HL-60/S4 treated with phorbol 12-myristate 13-acetate at 8.2 ng/mL for 4 days and 3 days (cell line): ENCODE data around the gene PTPN3.
"Not testable (repeated sequence)": the region's sequence is repeated elsewhere in the genome, so short reads cannot be mapped to it uniquely, and the experiment has no call there.

Source experiments
- in situ Hi-C: fragments of 300-500 bp; cut with MboI; formaldehyde crosslinking; loops from 2 replicates; pipeline ENCODE4 v1.15.0; 2022; ENCODE audit warnings: low sequenced_read_pairs

The PTPN3 gene, protein sequence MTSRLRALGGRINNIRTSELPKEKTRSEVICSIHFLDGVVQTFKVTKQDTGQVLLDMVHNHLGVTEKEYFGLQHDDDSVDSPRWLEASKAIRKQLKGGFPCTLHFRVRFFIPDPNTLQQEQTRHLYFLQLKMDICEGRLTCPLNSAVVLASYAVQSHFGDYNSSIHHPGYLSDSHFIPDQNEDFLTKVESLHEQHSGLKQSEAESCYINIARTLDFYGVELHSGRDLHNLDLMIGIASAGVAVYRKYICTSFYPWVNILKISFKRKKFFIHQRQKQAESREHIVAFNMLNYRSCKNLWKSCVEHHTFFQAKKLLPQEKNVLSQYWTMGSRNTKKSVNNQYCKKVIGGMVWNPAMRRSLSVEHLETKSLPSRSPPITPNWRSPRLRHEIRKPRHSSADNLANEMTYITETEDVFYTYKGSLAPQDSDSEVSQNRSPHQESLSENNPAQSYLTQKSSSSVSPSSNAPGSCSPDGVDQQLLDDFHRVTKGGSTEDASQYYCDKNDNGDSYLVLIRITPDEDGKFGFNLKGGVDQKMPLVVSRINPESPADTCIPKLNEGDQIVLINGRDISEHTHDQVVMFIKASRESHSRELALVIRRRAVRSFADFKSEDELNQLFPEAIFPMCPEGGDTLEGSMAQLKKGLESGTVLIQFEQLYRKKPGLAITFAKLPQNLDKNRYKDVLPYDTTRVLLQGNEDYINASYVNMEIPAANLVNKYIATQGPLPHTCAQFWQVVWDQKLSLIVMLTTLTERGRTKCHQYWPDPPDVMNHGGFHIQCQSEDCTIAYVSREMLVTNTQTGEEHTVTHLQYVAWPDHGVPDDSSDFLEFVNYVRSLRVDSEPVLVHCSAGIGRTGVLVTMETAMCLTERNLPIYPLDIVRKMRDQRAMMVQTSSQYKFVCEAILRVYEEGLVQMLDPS

DNA sequence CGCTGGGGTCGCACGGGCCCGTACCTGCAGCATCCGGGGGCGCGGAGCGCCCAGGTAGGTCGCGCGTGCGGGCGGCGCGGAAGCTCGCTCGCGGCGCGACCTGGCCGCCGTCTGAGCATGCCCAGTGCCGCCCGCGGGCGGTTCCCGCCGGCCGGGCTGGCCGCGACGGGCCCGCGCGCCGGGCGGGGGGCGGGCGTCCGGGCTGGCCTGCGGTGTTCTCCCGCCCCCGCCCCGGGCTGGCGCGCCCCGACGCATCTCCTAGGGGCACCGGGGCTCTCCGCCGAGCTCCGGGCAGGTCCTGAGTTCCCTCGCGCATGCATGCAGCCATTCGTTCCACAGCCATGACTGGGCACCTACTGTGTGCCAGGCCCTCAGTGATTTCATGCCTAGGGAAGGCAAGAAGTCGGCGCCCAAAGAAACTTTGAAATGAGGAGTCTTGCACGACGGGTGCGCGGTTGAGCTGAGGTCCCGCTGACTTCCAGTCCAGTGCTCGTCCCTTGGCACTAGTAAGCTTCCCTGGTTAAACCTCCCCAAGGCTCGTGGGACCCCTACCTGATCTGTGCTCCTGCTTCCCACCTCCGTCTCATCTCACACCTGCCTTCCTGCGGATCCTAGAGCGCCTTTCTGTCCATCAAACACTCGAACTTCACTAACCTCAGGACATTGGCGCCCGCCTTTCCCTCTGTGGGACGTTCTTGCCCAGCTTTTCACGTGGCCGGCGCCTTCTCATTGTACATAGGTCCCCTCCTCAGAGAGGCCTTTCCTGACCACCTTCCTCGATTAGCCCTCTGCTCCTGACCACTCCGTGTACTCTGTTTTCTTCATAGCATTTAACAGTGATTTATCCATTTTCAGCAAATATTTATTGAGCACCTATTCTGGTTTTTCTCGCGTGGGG lies at the start of gene PTPN3:
TSS of gene PTPN3 (minus strand) at position 113 of the 898 bp plus-strand sequence. CDS start 34,873 bp downstream, outside the sequence.
- in situ Hi-C loops, result no loop called here

DNA sequence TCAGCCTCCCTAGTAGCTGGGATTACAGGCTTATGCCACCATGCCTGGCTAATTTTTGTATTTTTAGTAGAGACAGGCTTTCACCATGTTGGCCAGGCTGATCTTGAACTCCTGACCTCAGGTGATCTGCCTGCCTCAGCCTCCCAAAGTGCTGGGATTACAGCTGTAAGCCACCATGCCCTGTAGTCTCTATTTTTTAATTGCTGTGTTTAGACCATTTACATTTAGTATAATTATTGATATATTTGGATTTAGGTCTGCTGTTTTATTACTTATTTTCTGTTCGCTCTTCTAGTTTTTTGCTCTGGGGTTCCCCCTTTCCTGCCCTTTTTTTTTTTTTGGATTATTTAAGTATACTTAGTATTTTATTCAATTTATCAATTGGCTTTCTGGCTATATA lies 46.8 kb upstream of the PTPN3 start:
- in situ Hi-C loops, result not testable (repeated sequence)

DNA sequence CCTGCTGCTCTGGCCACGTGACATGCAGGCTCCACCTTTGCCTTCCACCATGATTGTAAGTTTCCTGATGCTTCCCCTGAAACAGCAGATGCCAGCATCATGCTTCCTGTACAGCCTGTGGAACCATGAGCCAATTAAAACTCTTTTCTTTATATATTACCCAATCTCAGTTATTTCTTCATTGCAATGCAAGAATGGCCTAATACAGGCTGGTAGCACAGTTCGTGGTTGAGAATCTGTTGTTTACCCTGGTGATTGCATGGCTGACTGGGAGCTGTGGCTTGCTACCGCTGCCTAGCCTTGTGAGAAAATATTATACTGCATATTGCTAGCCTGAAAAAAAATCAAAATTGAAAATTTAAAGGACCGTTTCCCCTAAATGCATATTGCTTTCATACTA lies 44.8 kb upstream of the PTPN3 start:
- in situ Hi-C loops, result no loop called here

DNA sequence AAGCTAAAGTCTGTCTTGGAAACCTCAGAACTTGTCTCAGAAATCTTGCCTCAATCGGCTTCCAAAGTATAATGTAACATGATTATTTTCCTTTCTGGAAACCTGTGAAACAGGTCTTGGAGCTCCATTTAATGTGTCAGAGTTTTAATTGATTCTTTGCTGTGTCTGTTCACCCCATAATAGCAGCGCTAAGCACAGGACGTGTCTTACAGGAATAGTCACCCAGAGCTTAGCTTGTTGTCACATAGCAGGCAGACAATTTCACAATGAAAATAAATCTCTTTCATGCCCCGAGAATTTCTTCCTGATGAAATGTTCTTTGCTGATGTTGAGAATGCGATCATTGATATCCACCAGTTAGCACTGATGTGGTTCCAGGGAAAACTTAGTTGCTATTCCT lies 40.2 kb upstream of the PTPN3 start:
- in situ Hi-C loops, result no loop called here

DNA sequence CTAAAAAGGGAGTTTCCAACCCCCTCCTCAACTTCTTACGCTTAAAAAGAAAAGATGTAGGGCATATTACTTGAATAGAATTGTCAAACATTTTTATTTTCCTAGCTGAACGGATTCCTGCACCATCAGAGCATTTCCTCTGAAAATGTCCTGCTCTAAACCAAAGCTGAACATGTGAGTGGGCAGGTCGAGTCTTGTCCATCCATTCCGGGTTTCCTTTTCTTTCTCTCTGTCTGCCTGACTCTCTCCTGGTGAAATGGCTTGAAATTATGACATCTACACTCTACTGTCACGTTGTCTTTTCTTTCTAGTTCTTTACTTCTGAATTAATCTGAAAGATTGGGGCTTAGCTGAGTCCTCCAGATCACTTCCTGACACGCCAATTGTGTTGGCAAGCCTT lies 39.2 kb upstream of the PTPN3 start:
- in situ Hi-C loops, result no loop called here

DNA sequence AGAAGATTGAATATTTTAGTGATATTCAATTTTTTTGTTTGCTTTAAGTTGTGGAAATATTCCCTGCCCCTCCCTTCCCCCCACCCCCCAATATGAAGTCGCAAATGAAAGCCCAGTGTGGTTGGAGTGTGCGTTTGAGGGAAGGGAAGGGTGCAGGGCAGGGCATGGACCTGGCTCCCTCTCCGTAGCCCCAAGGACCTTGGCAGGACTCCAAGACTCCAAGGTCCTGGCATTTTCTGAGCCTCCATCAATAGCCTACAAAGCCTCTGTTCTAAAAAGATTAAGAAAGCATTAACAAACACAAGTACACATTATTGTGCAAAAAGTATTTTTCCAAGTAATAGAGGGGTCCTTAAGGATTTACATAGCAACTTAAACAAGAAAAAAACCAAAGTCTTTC lies 38.8 kb upstream of the PTPN3 start:
- in situ Hi-C loops, result no loop called here

DNA sequence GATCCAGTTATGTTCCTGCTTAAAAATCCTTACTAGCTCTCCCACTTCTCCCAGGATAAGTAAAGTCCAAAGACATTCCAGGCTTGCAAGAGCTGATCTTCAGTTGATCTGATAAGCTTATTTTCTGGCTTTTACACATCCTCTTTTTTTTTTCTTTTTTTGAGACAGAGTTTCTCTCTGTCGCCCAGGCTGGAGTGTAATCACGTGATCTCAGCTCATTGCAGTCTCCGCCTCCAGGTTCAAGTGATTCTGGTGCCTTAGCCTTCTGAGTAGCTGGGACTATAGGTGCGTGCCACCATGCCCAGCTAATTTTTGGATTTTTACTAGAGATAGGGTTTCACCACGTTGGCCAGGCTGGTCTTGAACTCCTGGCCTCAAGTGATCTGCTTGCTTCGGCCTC lies 37.3 kb upstream of the PTPN3 start:
- in situ Hi-C loops, result no loop called here

DNA sequence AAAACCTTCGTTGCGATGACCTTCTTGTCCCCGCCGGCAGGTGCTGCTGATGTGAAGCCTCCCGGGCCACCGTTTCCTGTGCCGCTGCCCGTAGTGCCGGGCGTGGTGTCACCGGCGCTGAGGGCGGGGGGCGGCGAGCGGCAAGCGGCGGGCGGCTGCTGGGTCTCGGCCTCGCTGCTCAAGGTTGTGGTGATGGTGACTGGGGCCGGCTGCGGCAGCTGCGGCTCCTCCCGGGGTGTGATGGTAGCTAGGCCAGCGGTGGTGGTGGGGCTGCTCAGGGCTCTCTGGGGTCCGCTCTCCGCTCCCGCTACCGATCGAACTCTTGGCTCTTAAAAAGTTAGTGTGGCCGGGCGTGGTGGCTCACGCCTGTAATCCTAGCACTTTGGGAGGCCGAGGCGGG lies 36.0 kb upstream of the PTPN3 start:
- in situ Hi-C loops, result no loop called here

DNA sequence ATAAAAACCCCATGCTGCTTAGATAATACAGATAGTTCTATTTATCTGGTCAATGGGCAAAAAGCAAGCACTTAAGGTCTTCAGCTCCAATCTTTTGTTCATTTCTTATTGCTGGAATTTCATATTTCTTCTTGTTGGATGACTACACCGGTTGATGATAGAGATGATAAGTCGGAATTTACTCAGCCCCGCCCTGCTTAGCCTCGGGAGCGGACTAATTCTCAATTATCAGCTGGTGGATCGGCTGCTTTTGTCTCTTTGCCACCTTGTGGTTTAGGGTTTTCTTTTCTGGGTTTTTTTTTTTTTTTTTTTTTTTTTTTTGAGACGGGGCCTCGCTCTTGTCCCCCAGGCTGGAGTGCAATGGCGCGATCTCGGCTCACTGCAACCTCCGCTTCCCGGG lies 34.5 kb upstream of the PTPN3 start:
- in situ Hi-C loops, result not testable (repeated sequence)

DNA sequence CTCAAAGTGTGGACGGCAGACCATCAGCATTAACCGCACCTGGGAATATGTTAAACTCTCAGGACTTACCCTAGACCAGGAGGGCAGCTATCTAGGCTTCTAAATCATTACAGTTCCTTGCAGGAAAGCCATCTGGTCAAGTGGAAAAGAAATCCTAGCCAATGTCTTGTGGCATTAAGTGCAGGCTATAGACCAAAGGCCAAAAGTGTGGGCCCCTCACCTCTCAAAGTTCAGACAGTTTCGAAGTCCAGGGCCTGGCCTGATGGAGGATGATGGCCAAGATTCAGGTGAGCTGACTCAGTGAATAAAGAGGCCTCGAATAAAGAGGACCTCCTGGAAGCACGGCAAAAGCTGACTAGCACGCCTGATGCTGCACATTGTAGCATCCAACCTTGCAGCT lies 24.0 kb upstream of the PTPN3 start:
- in situ Hi-C loops, result no loop called here

DNA sequence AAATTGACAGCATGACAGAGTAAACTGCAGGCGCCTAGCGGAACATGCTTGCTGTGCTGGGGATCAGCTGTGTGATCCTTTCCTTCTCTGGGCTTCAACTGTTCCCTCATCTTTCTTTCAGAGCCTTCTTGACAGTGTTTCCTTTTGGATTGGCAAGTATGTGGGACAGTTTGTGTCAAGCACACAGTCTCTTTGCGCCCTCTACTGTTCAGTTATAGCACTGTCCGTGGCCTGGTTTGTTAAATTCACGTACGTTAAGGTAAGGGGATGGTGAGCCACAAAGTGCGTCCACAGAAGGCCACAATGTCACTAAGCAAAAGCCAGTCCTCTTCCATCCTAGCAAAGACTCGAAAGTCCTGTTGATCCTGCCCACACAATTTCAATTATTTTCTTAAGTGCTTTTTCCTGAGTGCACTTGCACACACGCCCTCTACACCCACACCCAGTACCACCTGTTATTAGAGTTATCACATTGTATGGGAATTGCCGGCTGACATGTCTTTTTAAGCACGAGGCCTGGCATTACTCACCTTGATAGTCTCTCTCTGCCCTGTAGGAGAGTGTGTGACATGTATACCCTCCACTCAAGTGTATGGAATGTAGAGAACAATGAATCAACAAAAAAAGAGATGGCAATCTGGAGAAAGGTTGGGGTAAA lies 22.5 kb upstream of the PTPN3 start:
- in situ Hi-C loops, result no loop called here

DNA sequence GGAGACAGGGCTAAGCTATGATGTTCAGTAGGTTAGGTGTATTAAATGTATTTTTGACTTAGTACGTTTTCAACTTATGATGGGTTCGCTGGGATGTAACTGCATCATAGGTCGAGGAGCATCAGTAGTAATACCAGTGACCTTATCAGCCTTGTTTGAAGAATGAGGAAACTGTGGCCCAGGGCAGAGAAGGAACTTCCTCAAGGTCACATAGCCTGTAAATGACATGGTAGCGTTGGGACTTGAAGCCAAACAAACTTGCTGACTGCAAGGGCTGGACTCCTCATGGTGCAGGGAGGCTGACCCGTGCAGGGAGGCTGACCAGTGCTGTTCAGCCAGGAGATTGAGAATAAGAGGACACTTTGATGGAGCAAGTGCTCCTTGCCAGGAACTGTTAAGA lies 21.3 kb upstream of the PTPN3 start:
- in situ Hi-C loops, result no loop called here

DNA sequence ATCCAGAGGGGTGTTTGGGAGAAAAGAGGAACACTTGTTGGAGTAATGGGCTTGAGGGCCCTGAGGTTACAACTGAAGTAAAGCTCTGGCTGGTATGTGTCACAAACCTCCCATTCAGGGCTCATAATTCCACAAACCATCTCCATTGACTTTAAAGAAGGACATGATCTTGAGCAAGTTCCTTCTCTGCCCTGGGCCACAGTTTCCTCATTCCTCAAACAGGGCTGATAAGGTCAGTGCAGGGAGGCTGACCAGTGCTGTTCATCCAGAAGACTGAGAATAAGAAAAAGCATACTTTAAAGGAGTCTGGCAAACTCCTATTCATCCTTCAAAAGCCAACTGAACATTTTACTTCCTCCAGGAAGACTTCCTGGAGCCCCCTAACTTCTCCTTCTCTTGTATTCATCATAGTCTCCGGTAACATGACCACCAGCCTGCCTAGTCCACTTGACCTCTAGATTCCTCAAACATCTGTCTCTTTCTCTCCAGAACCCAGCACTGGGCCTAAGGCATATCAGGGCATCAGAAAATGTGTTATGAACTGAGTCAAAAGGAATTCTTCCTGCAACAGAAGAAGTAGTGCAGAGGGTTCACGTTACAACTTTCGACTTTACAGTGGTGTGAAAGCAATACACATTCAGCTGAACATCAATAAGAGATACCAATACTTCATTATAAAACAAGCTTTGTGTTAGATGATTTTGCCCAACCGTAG lies 20.7 kb upstream of the PTPN3 start:
- in situ Hi-C loops, result no loop called here

DNA sequence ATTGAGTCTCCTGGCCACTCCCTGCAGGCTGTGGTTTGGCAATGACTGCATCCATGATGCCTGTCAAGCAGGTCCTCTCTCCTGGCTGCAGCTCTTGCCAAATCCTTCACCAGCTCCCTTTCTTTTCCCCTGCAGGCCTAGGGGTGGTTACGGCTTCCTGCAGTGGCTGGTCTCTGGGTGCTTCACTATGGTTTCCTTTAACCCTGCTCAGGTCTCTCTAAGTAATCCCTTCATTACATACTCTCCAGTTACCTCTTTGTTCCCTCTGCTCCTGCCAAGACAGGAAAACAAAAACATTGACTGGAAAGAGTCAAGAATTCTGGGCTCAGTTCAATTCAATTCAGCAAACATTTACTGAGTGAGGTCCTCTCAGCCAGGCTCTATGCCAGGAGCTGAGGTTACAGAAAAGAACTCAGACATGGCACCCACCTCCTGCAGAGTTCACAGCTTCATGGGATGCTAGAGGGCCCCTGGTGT lies 19.8 kb upstream of the PTPN3 start:
- in situ Hi-C loops, result no loop called here

DNA sequence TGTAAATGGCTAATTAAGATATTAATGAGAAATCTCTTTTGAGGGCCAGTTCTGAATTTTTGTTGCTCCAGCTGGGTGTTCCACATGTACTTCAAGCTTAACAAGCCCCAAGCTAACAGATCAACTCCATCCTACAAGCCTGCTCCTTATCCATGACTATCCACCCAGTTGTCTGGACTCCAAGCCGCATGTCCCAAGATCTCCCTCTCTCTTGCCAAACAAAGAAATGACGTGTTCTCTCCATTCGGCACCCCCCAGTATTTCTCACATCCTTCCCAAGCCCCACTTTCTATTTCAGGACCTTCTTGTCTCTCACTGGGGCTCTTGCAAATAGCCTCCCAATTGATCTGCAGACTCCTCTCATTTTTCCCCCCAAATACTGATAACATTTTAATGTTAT lies 15.8 kb upstream of the PTPN3 start:
- in situ Hi-C loops, result no loop called here

DNA sequence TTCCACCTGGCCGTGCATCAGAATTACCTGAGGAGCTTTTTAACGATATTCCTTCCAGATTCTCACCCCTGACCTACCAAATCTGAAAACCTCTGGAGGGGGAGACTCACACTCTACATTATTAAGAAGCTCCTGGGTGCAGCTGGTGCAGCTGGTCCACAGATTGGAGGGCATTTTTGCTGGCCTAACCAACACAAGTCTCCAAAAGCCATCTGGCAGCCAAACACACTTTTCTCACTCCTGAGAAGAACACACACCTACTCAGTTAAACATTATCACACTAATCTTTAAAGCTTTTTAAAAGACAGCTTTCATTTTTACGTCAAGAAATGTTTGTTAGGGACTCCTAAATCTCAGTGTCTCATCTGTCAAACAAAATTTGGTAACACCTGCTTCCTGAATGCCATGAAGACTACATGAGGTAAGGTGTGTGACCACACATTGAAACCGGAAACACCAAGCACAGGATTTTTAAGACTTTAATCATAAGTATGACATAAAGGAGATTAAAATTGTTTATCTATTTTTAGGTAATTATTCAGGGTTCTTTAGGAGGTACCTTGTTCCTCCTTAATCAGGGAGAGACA lies 14.2 kb upstream of the PTPN3 start:
- in situ Hi-C loops, result no loop called here

DNA sequence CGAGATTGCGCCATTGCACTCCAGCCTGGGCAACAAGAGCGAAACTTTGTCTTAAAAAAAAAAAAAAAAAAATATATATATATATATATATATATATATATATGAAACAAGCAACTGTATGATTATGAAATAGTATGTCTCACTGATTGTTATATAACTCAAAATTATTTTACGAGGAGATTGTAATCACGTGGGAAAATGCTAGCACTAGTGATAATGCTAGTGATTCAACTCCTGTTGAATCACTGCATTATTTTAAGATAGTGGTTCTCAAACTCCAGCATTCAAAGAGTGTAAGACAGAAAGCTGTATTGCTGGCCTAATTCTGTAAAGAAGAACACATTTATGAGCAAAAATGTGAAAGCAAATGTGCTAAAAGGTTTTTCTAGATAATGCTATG lies 12.4 kb upstream of the PTPN3 start:
- in situ Hi-C loops, result no loop called here

DNA sequence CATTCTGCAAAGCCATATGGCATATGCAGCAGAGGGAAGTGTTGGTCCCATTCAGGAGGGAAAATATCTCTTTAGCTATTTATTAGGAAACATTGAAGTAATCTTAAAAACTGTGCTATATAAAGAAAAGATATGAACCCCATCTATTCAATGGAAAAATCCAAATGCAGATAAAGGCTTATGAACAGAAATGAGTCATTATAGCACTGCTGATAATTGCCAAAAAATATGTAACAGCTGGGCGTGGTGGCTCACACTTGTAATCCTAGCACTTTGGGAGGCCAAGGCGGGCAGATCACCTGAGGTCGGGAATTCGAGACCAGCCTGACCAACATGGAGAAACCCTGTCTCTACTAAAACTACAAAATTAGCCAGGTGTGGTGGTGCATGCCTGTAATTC lies 11.9 kb upstream of the PTPN3 start:
- in situ Hi-C loops, result not testable (repeated sequence)

DNA sequence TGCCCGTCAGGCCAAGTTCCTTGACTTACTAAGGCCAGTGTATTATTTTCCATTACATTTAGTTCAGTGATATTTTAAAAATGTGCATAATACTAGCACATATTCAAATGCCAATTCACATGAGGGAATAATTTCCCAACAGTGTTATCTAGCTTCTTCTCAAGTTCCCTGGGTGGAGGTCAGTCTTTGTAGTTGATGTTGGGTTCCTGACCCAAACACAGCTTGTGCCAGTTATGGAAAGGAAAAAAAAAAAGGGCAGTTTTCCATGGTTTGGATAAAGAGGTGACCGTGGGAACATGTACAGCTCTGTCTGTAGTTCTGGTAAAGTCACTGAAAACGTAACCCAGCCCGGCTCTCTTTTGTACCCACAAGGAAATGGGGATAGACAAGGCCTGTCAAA lies 11.5 kb upstream of the PTPN3 start:
- in situ Hi-C loops, result no loop called here
